Glutamatergic neuron (in vitro differentiated cells): ENCODE measurements around the gene MICALL1. TPM values are rescaled to one million over a fixed set of nuclear protein-coding genes. Genes with fewer than 3 reads are reported as not detected.
"Not testable (repeated sequence)": the region's sequence is repeated elsewhere in the genome, so short reads cannot be mapped to it uniquely, and the experiment has no call there.

Experiments
- DNase-seq: peaks from one replicate; pipeline ENCODE4 v3.0.0; 2022
- H3K27ac Mint-ChIP-seq: one replicate; pipeline ENCODE4 v1.8.0; 2020; ENCODE audit warnings: mild to moderate bottlenecking, mixed read lengths, inconsistent platforms; ENCODE audit not compliant: unreplicated experiment
- H3K27me3 Mint-ChIP-seq: one replicate; pipeline ENCODE4 v1.8.0; 2020; ENCODE audit warnings: mild to moderate bottlenecking, moderate library complexity, mixed read lengths, inconsistent platforms; ENCODE audit not compliant: unreplicated experiment
- H3K36me3 Mint-ChIP-seq: one replicate; pipeline ENCODE4 v1.8.0; 2020; ENCODE audit warnings: mild to moderate bottlenecking, mixed read lengths, inconsistent platforms; ENCODE audit not compliant: unreplicated experiment
- H3K4me1 Mint-ChIP-seq: one replicate; pipeline ENCODE4 v1.8.0; 2020; ENCODE audit warnings: mild to moderate bottlenecking, low read depth, mixed read lengths, inconsistent platforms; ENCODE audit not compliant: unreplicated experiment
- H3K4me3 Mint-ChIP-seq: one replicate; pipeline ENCODE4 v1.8.0; 2020; ENCODE audit warnings: mild to moderate bottlenecking, mixed read lengths, inconsistent platforms; ENCODE audit not compliant: unreplicated experiment
- H3K9me3 Mint-ChIP-seq: one replicate; pipeline ENCODE4 v1.8.0; 2020; ENCODE audit warnings: mild to moderate bottlenecking, moderate library complexity, mixed read lengths, inconsistent platforms; ENCODE audit not compliant: unreplicated experiment
- total RNA-seq: library from RNA; stranded (reverse); fragmentation: NEBNext Ultra II Directional; extraction: Animal tissue kit (Norgen Biotek cat#: 25700); gene quantifications from one replicate; pipeline ENCODE4 v1.2.1, GENCODE V29; 2021; ENCODE audit not compliant: unreplicated experiment
- TF ChIP-seq, protein P1 (sequence below): fragments of 200-600 bp; sonication (generic); IDR thresholded peaks from one replicate; pipeline ENCODE4 v1.5.0; 2021; ENCODE audit not compliant: partially characterized antibody, unreplicated experiment

Gene MICALL1
- total RNA-seq, 1 donor from 2014 or later = 133 TPM

DNA sequence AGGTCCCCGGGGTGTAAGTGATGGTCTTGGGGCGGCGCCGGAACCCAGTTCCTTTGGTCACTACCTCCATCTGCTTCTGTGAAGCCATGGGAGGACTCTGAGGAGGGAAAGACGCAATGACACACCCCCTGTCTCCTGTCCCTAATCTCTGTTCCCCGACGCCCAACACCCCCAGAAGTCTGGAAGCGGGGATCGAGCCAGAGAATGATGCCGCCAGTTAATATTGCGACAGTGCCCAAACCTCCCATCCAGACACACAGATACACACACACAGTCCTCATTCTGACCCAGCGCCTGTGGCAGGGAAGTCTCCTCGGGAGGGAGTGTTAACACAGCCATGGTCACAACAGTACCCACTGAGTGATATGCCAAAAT is 47.0 kb downstream of the MICALL1 start:
- Mint-ChIP-seq H3K36me3 (no peaks in the 10 kb centered on the region), H3K27ac (peak overlapping the region; percentile 13), H3K9me3 (peaks cover 7% of the 10 kb centered on the region), H3K4me1 (peaks cover 8% of the 10 kb centered on the region), H3K4me3 (peak overlapping the region; percentile 99), H3K27me3 (peaks cover 1% of the 10 kb centered on the region)
- no peak for DNase-seq
- TF ChIP-seq, protein P1, sequence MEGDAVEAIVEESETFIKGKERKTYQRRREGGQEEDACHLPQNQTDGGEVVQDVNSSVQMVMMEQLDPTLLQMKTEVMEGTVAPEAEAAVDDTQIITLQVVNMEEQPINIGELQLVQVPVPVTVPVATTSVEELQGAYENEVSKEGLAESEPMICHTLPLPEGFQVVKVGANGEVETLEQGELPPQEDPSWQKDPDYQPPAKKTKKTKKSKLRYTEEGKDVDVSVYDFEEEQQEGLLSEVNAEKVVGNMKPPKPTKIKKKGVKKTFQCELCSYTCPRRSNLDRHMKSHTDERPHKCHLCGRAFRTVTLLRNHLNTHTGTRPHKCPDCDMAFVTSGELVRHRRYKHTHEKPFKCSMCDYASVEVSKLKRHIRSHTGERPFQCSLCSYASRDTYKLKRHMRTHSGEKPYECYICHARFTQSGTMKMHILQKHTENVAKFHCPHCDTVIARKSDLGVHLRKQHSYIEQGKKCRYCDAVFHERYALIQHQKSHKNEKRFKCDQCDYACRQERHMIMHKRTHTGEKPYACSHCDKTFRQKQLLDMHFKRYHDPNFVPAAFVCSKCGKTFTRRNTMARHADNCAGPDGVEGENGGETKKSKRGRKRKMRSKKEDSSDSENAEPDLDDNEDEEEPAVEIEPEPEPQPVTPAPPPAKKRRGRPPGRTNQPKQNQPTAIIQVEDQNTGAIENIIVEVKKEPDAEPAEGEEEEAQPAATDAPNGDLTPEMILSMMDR = no peak

DNA sequence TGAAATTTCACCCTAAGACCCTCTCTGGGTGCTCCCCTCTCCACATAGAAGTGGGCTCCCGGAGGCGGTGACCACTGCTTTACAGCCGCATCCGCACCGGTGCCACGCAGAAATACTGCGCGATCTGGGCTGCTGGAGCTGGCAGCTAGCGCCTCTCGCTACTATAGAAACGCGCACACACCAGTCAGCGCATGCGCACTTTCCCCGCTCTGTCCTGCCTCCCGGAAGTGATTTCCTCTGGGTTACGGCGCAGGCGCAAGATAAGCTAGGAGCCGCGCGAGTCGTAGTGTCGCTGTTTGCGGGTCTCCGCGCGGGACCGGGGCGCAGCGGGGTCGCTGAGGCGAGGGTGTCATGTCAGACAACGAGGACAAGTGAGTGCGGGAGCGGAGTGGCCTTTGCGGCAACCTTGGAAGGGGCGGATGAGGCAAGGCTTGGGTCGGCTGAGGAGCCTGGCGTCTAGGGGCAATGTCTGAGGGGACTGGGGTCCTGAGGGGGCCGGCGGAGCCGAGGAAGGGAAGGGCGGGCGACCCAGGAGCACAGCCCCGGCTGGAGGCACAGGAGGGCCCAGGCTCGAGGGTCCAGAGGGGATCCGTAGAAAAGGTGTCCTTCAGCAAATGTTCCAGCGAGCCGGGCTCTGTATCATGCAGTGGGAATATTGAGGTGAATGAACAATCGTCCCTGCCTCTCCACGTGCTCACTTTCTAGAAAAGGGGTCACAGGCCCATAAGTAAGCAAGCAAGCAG is 47.5 kb downstream of the MICALL1 start, which contains the start of the genes C22orf23 and POLR2F:
Gene C22orf23, minus strand, starts transcription at position 165 of the 743 bp plus-strand sequence. CDS start 452 bp downstream, outside the sequence.
Gene POLR2F, plus strand, starts transcription at position 263 of the 743 bp plus-strand sequence. Its CDS starts 89 bp downstream, at position 352.
- DNase-seq = peak; percentile 98
- H3K27me3 Mint-ChIP-seq = peaks cover 1% of the 10 kb centered on the region
- H3K27ac Mint-ChIP-seq = peak within 1 kb of the TSS; percentile 93
- peaks cover 9% of the 10 kb centered on the region for H3K9me3 Mint-ChIP-seq
- TF ChIP-seq, protein P1 = no peak
- H3K4me1 Mint-ChIP-seq = peaks cover 8% of the 10 kb centered on the region
- no peaks in the 10 kb centered on the region for H3K36me3 Mint-ChIP-seq
- peak within 1 kb of the TSS; percentile 99 for H3K4me3 Mint-ChIP-seq

DNA sequence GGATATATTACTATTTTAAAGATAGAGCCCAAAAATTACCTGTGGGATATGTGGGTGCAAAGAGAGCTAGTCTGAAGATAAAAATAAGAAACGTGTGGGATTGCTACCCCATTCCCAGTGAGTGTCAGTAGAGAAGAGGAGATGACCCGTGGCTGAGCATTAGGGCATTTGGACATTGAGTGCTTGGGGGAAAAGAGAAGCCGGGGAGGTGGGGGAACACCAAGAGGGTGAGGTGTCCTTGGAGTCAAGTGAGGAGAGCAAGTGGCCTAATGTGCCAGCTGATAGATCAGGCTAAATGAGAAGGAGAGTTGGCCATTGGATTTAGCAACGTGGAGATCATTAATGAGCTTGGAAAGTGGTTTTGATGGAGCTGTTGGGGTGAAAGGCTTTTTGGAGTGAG is 48.6 kb downstream of the MICALL1 start:
- Mint-ChIP-seq H3K27ac (no peak overlapping the region), H3K4me3 (peak overlapping the region; percentile 99)

DNA sequence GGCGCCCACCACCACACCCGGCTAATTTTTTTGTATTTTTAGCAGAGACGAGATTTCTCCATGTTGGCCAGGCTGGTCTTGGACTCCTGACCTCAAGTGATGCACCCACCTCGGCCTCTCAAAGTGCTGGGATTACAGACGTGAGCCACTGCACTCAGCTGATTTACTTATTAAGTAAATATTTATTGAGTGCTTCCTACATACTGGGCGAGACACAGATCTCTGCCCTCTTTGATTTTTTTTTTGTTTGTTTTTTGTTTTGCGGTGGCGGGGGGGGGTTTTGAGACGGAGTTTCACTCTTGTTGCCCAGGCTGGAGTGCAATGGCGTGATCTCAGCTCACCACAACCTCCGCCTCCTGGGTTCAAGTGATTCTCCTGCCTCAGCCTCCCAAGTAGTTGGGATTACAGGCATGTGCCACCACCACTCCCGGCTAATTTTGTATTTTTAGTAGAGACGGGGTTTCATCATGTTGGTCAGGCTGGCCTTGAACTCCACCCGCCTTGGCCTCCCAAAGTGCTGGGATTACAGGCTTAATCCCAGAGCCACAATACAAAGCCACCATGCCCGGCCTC is 49.8 kb downstream of the MICALL1 start:
- not testable (repeated sequence) for H3K27me3 Mint-ChIP-seq, H3K4me1 Mint-ChIP-seq, H3K36me3 Mint-ChIP-seq, H3K27ac Mint-ChIP-seq, DNase-seq, H3K4me3 Mint-ChIP-seq
- peaks cover 12% of the 10 kb centered on the region for H3K9me3 Mint-ChIP-seq

More for the DNA sequence above, 48.6 kb downstream of the MICALL1 start:
- TF ChIP-seq, protein P1 = no peak
- H3K36me3 Mint-ChIP-seq = peaks cover 5% of the 10 kb centered on the region
- no peak for DNase-seq
- peaks cover 1% of the 10 kb centered on the region for H3K27me3 Mint-ChIP-seq
- H3K9me3 Mint-ChIP-seq = peaks cover 12% of the 10 kb centered on the region
- peaks cover 8% of the 10 kb centered on the region for H3K4me1 Mint-ChIP-seq

DNA sequence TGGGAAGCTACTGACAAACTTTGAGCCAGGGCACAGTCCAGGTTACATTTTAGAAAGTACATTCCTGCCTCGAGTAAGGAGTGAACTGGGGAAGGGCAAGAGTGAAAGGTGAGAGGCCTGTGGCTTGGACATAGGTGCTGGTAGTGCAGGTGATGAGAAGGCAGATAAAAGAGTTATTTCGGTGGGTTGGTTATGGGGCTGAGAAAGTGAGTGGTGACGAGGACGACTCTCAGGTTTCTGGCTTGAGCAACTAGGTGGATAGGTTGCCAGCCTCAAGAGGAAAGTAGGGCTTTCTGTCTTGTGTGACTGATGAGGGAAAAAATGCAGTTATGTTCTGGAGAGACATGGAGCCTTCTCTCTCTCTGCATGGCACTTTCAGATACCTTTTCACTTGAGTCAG is 51.1 kb downstream of the MICALL1 start:
- TF ChIP-seq, protein P1 = no peak
- no peak overlapping the region for H3K27ac Mint-ChIP-seq
- H3K36me3 Mint-ChIP-seq = peaks cover 6% of the 10 kb centered on the region
- DNase-seq = no peak
- peaks cover 1% of the 10 kb centered on the region for H3K27me3 Mint-ChIP-seq
- H3K4me3 Mint-ChIP-seq = no peak overlapping the region
- peaks cover 11% of the 10 kb centered on the region for H3K9me3 Mint-ChIP-seq
- H3K4me1 Mint-ChIP-seq = peaks cover 8% of the 10 kb centered on the region
